HG03108 (cell line): ENCODE data around the gene PDP2.
"Not testable (repeated sequence)": the region's sequence is repeated elsewhere in the genome, so short reads cannot be mapped to it uniquely, and the experiment has no call there.

Source experiments
- ATAC-seq: cut with Tn5 transposase; IDR thresholded peaks from one replicate; pipeline ENCODE4 v1.9.1; 2021; ENCODE audit warnings: moderate library complexity; ENCODE audit not compliant: unreplicated experiment

Gene PDP2

GRCh38 chr16:66851166-66851964 is 28.9 kb upstream of the PDP2 start:
- ATAC-seq, result no peak

GRCh38 chr16:66853261-66854139 is 26.8 kb upstream of the PDP2 start:
- no peak for ATAC-seq

GRCh38 chr16:66856184-66856730 is 24.1 kb upstream of the PDP2 start:
- ATAC-seq, result no peak

- ATAC-seq, result no peak
Measured at GRCh38 chr16:66856801-66857200, 23.5 kb upstream of the PDP2 start.

- no peak for ATAC-seq
Measured at GRCh38 chr16:66857437-66857836, 22.9 kb upstream of the PDP2 start.

- ATAC-seq, result peak; percentile 68
Measured at GRCh38 chr16:66858740-66859396, 21.4 kb upstream of the PDP2 start.

- ATAC-seq, result no peak
Measured at GRCh38 chr16:66859397-66860068, 20.8 kb upstream of the PDP2 start.

- ATAC-seq, result no peak
Measured at GRCh38 chr16:66862023-66862520, 18.2 kb upstream of the PDP2 start.

GRCh38 chr16:66863707-66864106 is 16.6 kb upstream of the PDP2 start:
- no peak for ATAC-seq

- ATAC-seq, result no peak
Measured at GRCh38 chr16:66869424-66869823, 10.9 kb upstream of the PDP2 start.

GRCh38 chr16:66871363-66871762 is 9.0 kb upstream of the PDP2 start:
- not testable (repeated sequence) for ATAC-seq

- ATAC-seq, result no peak
Measured at GRCh38 chr16:66871840-66872239, 8.5 kb upstream of the PDP2 start.

- no peak for ATAC-seq
Measured at GRCh38 chr16:66872559-66872942, 7.8 kb upstream of the PDP2 start.

- ATAC-seq, result peak; percentile 72
Measured at GRCh38 chr16:66872943-66873684, 7.2 kb upstream of the PDP2 start.

- no peak for ATAC-seq
Measured at GRCh38 chr16:66873685-66874055, 6.6 kb upstream of the PDP2 start.

- no peak for ATAC-seq
Measured at GRCh38 chr16:66874079-66874775, 6.1 kb upstream of the PDP2 start.

GRCh38 chr16:66878067-66878466 is 2.2 kb upstream of the PDP2 start:
- no peak for ATAC-seq

GRCh38 chr16:66881014-66881417 is 701 bp downstream of the PDP2 start:
- no peak for ATAC-seq

GRCh38 chr16:66881560-66881959 is 1.2 kb downstream of the PDP2 start:
- no peak for ATAC-seq
